ENCODE data around the gene ZFP64.
"Not testable (repeated sequence)": the region's sequence is repeated elsewhere in the genome, so short reads cannot be mapped to it uniquely, and the experiment has no call there.

The ZFP64 gene

GRCh38 chr20:52201395-52201794 is 9.8 kb upstream of the ZFP64 start:
- DNase-seq = no peak

- DNase-seq = no peak
Measured at GRCh38 chr20:52200870-52201269, 9.3 kb upstream of the ZFP64 start.

- DNase-seq = no peak
Measured at GRCh38 chr20:52196845-52197244, 5.3 kb upstream of the ZFP64 start.

GRCh38 chr20:52193886-52194545 is 2.4 kb upstream of the ZFP64 start:
- no peak for DNase-seq

- DNase-seq = no peak
Measured at GRCh38 chr20:52193133-52193532, 1.6 kb upstream of the ZFP64 start.

GRCh38 chr20:52192719-52193007 is 1.1 kb upstream of the ZFP64 start:
- not testable (repeated sequence) for DNase-seq

- peak in 1 of 2 donors; percentile 36 for DNase-seq
Measured at GRCh38 chr20:52191916-52192718, 538 bp upstream of the ZFP64 start.

- peak in 1 of 2 donors; percentile 8 for DNase-seq
Measured at GRCh38 chr20:52190437-52191131, 995 bp downstream of the ZFP64 start.

GRCh38 chr20:52181766-52182165 is 9.8 kb downstream of the ZFP64 start:
- DNase-seq = peak in 1 of 2 donors; percentile 17

GRCh38 chr20:52180180-52180840 is 11.3 kb downstream of the ZFP64 start:
- no peak for DNase-seq

- no peak for DNase-seq
Measured at GRCh38 chr20:52179331-52180179, 12.0 kb downstream of the ZFP64 start.

- no peak for DNase-seq
Measured at GRCh38 chr20:52178691-52179090, 12.9 kb downstream of the ZFP64 start.

GRCh38 chr20:52175840-52176239 is 15.7 kb downstream of the ZFP64 start:
- no peak for DNase-seq

- DNase-seq = no peak
Measured at GRCh38 chr20:52172392-52173047, 19.1 kb downstream of the ZFP64 start.

- DNase-seq = no peak
Measured at GRCh38 chr20:52171025-52171424, 20.6 kb downstream of the ZFP64 start.

- DNase-seq = no peak
Measured at GRCh38 chr20:52168116-52168515, 23.5 kb downstream of the ZFP64 start.

GRCh38 chr20:52167232-52167840 is 24.2 kb downstream of the ZFP64 start:
- DNase-seq = no peak

GRCh38 chr20:52166150-52166549 is 25.4 kb downstream of the ZFP64 start:
- DNase-seq = no peak

GRCh38 chr20:52160621-52161204 is 30.9 kb downstream of the ZFP64 start:
- no peak for DNase-seq

- DNase-seq = no peak
Measured at GRCh38 chr20:52160049-52160570, 31.5 kb downstream of the ZFP64 start.

- DNase-seq = no peak
Measured at GRCh38 chr20:52154575-52154974, 37.0 kb downstream of the ZFP64 start.

All from hippocampal formation (tissue), 2 donors.